Eye (tissue), 1 donor: Measurements from ENCODE around the gene IRF5.

Experiments
- DNase-seq: peaks from one replicate; pipeline ENCODE4 v3.0.0-alpha.2; 2015

IRF5 gene

GRCh38 chr7:128921866-128922440 lies 15.8 kb upstream of the IRF5 start:
- no peak for DNase-seq

GRCh38 chr7:128922496-128923410 lies 15.0 kb upstream of the IRF5 start:
- DNase-seq = no peak

GRCh38 chr7:128923411-128923800 lies 14.3 kb upstream of the IRF5 start:
- no peak for DNase-seq

GRCh38 chr7:128924707-128925588 lies 12.8 kb upstream of the IRF5 start:
- DNase-seq = no peak

- DNase-seq = no peak
Observed at GRCh38 chr7:128928159-128928813, 9.4 kb upstream of the IRF5 start.

- DNase-seq = no peak
Observed at GRCh38 chr7:128928882-128929788, 8.6 kb upstream of the IRF5 start.

GRCh38 chr7:128931190-128931798 lies 6.4 kb upstream of the IRF5 start:
- DNase-seq = no peak

GRCh38 chr7:128931965-128932861 lies 5.5 kb upstream of the IRF5 start:
- DNase-seq = no peak

GRCh38 chr7:128932862-128933179 lies 4.9 kb upstream of the IRF5 start:
- DNase-seq = no peak

GRCh38 chr7:128933180-128933891 lies 4.4 kb upstream of the IRF5 start:
- DNase-seq = no peak

GRCh38 chr7:128934361-128935341 lies 3.1 kb upstream of the IRF5 start:
- DNase-seq = no peak

GRCh38 chr7:128935342-128935730 lies 2.4 kb upstream of the IRF5 start:
- no peak for DNase-seq

GRCh38 chr7:128936798-128937197 lies 929 bp upstream of the IRF5 start:
- no peak for DNase-seq

GRCh38 chr7:128937271-128937646 lies 468 bp upstream of the IRF5 start:
- no peak for DNase-seq

GRCh38 chr7:128938544-128939074 lies 882 bp downstream of the IRF5 start:
- DNase-seq = peak; percentile 43

- DNase-seq = no peak
Observed at GRCh38 chr7:128939075-128939860, 1.5 kb downstream of the IRF5 start.

- DNase-seq = no peak
Observed at GRCh38 chr7:128939861-128940410, 2.2 kb downstream of the IRF5 start.
